Activated CD8-positive, alpha-beta T cell treated with anti-CD3 and anti-CD28 coated beads for 36 hours (primary cell): ENCODE data around the gene HCRTR1. TPM values are rescaled to one million over a fixed set of nuclear protein-coding genes. Genes with fewer than 3 reads are reported as not detected.

Experiments
- ATAC-seq: fragments of 200-7000 bp; cut with Tn5 transposase; one replicate; pipeline ENCODE4 v1.10.0; 2021; ENCODE audit warnings: mild to moderate bottlenecking, moderate library complexity
- CTCF ChIA-PET: fragments of 350-600 bp; sonication (Branson Sonifier 250); formaldehyde crosslinking; loops from one replicate; lab custom pipeline; 2021; ENCODE audit warnings: antibody characterized with exemption; lab: Charles Lee
- POLR2A ChIA-PET: fragments of 350-600 bp; sonication (Branson Sonifier 250); formaldehyde crosslinking; loops from one replicate; lab custom pipeline; 2021; ENCODE audit warnings: antibody characterized with exemption; lab: Charles Lee
- DNase-seq: peaks from one replicate; pipeline ENCODE4 v3.0.0-alpha.2; 2020
- H3K27ac Mint-ChIP-seq: one replicate; pipeline ENCODE4 v1.8.0; 2021; ENCODE audit warnings: mild to moderate bottlenecking, mixed read lengths
- H3K27me3 Mint-ChIP-seq: one replicate; pipeline ENCODE4 v1.8.0; 2021; ENCODE audit warnings: mixed read lengths
- H3K36me3 Mint-ChIP-seq: one replicate; pipeline ENCODE4 v1.8.0; 2021; ENCODE audit warnings: low read depth, mixed read lengths
- H3K4me1 Mint-ChIP-seq: one replicate; pipeline ENCODE4 v1.8.0; 2021; ENCODE audit warnings: low read depth, mixed read lengths
- H3K4me3 Mint-ChIP-seq: one replicate; pipeline ENCODE4 v1.8.0; 2021; ENCODE audit warnings: mild to moderate bottlenecking, moderate library complexity, mixed read lengths
- H3K9me3 Mint-ChIP-seq: one replicate; pipeline ENCODE4 v1.8.0; 2021; ENCODE audit warnings: mixed read lengths
- CTCF ChIP-seq: fragments of 200-600 bp; IDR thresholded peaks from one replicate; pipeline ENCODE4 v1.8.0; 2022; ENCODE audit warnings: antibody characterized with exemption, mild to moderate bottlenecking
- intact Hi-C: fragments of 100-400 bp; cut with micrococcal nuclease; formaldehyde crosslinking; loops from one replicate; pipeline ENCODE4 v1.10.0; 2022
- total RNA-seq, 2 experiments: library from RNA; stranded (reverse); gene quantifications; one replicate each; pipeline ENCODE4 v1.2.3, GENCODE V29; 2021

HCRTR1 gene
- total RNA-seq, 2 experiments from 2014 or later: not detected

- no peak overlapping the region for H3K27ac Mint-ChIP-seq
- no peak overlapping the region for H3K4me3 Mint-ChIP-seq
- peaks cover 13% of the 10 kb centered on the region for H3K27me3 Mint-ChIP-seq
- no peak for ATAC-seq
- no peaks in the 10 kb centered on the region for H3K36me3 Mint-ChIP-seq
- POLR2A ChIA-PET: no interaction called here
- DNase-seq: no peak
- no peaks in the 10 kb centered on the region for H3K9me3 Mint-ChIP-seq
- no peak for TF ChIP-seq CTCF
- intact Hi-C loops: no loop called here
- CTCF ChIA-PET: interaction anchor here (1.1 to 3.4 kb wide), 3 partner anchors 38 to 122 kb away, joined by 5 to 50 read pairs (median 8); no protein-coding TSS in a partner anchor
- peaks cover 10% of the 10 kb centered on the region for H3K4me1 Mint-ChIP-seq
These were observed 49.7 kb downstream of the HCRTR1 start for GRCh38 chr1:31667065-31667785.

GRCh38 chr1:31668303-31668883 lies 50.9 kb downstream of the HCRTR1 start:
- Mint-ChIP-seq H3K9me3 (no peaks in the 10 kb centered on the region), H3K4me1 (peaks cover 10% of the 10 kb centered on the region), H3K27ac (no peak overlapping the region), H3K4me3 (no peak overlapping the region), H3K27me3 (peaks cover 12% of the 10 kb centered on the region), H3K36me3 (no peaks in the 10 kb centered on the region)
- CTCF ChIA-PET: interaction anchor here (1.1 kb wide), 1 partner anchor 121 kb away, joined by 5 read pairs; no protein-coding TSS in a partner anchor
- ATAC-seq: no peak
- no peak for TF ChIP-seq CTCF
- POLR2A ChIA-PET: no interaction called here
- no peak for DNase-seq
- intact Hi-C loops: no loop called here

GRCh38 chr1:31669433-31669785 lies 51.9 kb downstream of the HCRTR1 start:
- no peak for DNase-seq
- no peaks in the 10 kb centered on the region for H3K9me3 Mint-ChIP-seq
- ChIA-PET CTCF (interaction anchor here (1.2 to 2.3 kb wide), 5 partner anchors 39 to 120 kb away, joined by 3 to 12 read pairs (median 4); no protein-coding TSS in a partner anchor), POLR2A (no interaction called here)
- H3K27ac Mint-ChIP-seq: no peak overlapping the region
- no peak for TF ChIP-seq CTCF
- H3K36me3 Mint-ChIP-seq: no peaks in the 10 kb centered on the region
- peaks cover 10% of the 10 kb centered on the region for H3K4me1 Mint-ChIP-seq
- H3K27me3 Mint-ChIP-seq: peaks cover 12% of the 10 kb centered on the region
- H3K4me3 Mint-ChIP-seq: no peak overlapping the region
- intact Hi-C loops: no loop called here
- ATAC-seq: no peak

GRCh38 chr1:31669786-31670592 lies 52.5 kb downstream of the HCRTR1 start:
- intact Hi-C loops: no loop called here
- Mint-ChIP-seq H3K9me3 (no peaks in the 10 kb centered on the region), H3K27me3 (peaks cover 12% of the 10 kb centered on the region), H3K36me3 (no peaks in the 10 kb centered on the region), H3K4me1 (peaks cover 10% of the 10 kb centered on the region), H3K27ac (no peak overlapping the region), H3K4me3 (peak overlapping the region; percentile 38)
- ChIA-PET POLR2A (interaction anchor here (0.9 kb wide), 1 partner anchor 27 kb away, joined by 4 read pairs; no protein-coding TSS in a partner anchor), CTCF (interaction anchor here (0.8 to 2.3 kb wide), 10 partner anchors 19 to 121 kb away, joined by 3 to 12 read pairs (median 4); partner anchors contain the start of gene PEF1)
- DNase-seq (peak; percentile 40), ATAC-seq (peak; percentile 81)
- no peak for TF ChIP-seq CTCF
